HG02870 (cell line): ENCODE data around the gene ARVCF.
A peak's percentile ranks its signal among the peaks of the same experiment; 100 is the strongest.

Experiments used
- ATAC-seq: cut with Tn5 transposase; IDR thresholded peaks from one replicate; pipeline ENCODE4 v1.9.1; 2021; ENCODE audit warnings: mild to moderate bottlenecking, moderate library complexity; ENCODE audit not compliant: unreplicated experiment

ARVCF gene

DNA sequence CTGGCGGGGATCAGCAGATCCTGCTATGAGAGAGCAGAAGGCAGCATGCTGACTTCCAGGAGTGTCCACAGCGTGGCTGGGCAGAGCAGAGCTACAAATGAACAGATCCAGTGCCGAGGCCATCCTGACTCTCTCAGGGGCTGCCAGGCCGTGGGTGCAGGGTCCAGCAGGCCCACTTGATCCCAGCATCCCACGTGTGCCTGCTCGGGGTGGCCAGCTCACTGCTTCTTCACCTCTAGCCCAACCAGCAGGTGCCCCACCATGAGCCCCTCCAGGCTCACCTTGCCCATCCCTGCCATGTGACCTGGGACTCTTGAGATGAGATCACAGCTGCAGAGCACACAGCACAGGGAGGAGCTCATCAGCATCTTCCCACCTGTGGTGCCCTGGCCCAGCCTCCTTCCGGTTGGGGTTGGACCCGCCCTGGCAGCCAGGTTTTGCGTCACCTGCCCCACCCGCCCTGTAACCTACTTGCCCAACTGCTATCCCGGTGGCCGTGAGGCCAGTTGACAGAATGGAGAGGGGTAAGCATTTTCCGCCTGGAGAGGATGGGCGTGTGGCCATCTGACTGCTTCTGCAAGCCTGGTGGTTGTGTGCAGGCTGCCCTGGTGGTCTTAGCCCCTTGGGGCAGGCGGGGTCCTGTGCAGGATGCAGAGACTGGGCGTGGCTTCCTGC lies 15.2 kb upstream of the ARVCF start:
- ATAC-seq: no peak

GRCh38 chr22:20029550-20030225 lies 13.1 kb upstream of the ARVCF start:
- no peak for ATAC-seq

DNA sequence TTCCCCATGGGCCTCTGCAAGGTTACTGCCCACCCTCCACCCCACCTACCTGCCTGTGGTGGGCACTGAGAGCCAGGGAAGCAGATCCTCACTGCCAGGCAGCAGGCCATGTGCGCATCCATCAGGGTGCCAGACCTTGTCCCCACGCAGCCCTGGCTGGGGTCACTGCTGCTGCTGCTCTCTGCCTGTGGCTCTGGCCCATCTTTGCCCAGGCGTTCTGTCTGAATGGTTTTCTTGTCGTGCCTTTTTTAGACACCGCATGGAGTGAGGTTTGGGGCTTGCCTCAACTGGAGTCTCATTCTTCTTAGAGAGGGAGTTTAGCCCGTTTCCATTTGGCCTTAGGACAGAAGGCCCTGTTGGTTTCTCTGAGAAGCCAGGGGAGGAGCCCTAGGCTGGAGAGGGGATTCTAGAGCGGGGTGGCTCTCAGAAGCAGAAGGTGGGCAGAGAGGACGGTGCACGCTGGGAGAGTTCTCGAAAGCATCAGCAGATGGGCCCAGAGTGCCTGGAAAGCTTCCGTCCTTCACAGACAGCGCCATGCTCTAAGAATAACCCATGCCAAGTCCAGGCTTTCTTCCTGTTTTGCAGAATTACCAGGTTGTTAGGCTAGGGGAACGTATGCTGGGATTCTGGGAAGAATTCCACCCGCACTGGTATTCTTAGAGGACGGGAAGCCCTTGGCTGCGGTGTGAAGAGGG lies 12.4 kb upstream of the ARVCF start:
- ATAC-seq: no peak

- ATAC-seq: no peak
These were observed 11.6 kb upstream of the ARVCF start for GRCh38 chr22:20027966-20028854.

- no peak for ATAC-seq
These were observed 10.5 kb upstream of the ARVCF start for GRCh38 chr22:20026996-20027601.

- no peak for ATAC-seq
These were observed 9.7 kb upstream of the ARVCF start for GRCh38 chr22:20026204-20026908.

GRCh38 chr22:20025401-20026203 lies 9.0 kb upstream of the ARVCF start:
- no peak for ATAC-seq

- no peak for ATAC-seq
These were observed 8.2 kb upstream of the ARVCF start for GRCh38 chr22:20024650-20025397.

DNA sequence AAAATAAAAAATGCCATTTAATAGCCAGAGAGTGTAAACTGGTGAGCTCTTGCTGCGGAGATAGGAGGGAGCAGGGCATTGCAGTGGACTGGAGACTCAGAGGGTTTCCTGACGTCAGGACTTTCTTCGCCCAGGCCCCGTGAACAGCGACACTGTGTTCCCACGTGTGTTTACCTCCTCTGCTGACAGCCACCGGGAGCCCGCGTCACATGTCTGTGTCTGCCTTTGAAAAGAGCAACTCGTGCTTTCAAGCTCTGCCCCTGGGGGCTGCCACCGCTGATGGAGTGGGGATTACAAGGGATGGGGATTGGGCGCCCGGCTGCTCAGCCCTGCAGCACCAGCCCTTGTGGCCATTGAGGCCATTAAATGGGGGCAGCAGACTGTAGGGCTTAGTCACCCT lies 7.6 kb upstream of the ARVCF start:
- no peak for ATAC-seq

- no peak for ATAC-seq
These were observed 6.5 kb upstream of the ARVCF start for GRCh38 chr22:20022978-20023613.

- ATAC-seq: no peak
These were observed 5.8 kb upstream of the ARVCF start for GRCh38 chr22:20022231-20022977.

GRCh38 chr22:20021196-20022181 lies 4.9 kb upstream of the ARVCF start:
- ATAC-seq: no peak

DNA sequence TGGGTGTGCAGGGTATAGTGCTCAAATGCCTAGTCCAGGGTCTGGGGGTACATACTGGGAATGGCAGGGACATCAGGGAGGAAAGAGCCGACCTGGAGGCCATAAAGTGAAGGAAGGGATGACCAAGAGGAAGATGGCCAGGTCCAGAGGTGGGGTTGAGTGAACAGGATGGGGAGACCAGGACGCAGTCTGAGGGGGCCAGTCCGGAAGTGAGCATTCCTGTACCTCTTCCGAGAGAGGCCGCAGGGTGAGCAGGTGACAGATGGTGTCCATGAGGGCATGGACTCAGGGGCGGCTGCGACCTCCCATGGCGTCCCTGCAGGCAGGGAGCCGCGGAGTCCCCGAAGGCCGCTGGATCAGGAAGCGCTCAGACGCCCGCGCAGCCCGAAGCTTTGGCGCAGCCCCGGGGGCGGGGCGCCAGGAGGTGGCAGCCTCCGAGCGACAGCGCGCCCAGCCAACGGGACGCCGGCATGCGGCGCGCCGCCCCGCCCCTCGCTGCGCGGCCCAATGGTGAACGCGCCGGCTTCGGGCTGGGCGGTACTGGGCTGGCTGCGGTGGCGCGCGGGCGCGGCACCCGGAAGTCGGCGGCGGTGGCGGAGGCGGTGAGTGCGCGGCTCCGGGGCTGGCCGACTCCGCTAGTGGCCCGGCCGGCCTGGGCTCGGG lies 4.0 kb upstream of the ARVCF start, which contains the start of gene TANGO2:
Gene TANGO2, plus strand, starts transcription at position 578 of the 663 bp plus-strand sequence. CDS start 15,689 bp downstream, outside the sequence.
- ATAC-seq: peak; percentile 64

- ATAC-seq: no peak
These were observed 3.3 kb upstream of the ARVCF start for GRCh38 chr22:20019661-20020532.

DNA sequence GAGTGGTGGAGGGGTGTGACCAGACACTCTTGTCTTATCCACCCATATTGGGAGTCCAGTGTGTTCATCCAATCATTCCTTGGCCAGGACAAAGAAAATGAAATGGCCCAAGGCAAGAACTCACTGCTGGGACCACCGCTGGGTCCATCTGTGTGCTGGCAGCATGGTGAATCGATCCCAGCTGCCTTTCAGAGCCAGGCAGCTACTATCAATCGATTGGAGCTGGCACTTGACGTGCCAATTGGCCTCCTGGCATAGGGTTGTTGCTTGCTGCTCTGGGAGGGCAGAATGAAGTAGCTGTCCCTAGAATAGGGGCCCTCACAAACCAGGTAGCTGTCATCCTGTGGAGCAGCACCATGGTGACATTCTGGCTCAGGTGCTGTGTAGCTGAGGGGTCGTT lies 1.4 kb upstream of the ARVCF start:
- ATAC-seq: no peak
